K562 (cell line): Measurements from ENCODE around the gene RELL2. TPM values are rescaled to one million over a fixed set of nuclear protein-coding genes. Genes with fewer than 3 reads are reported as not detected.

Experiments used
- ATF7 ChIP-seq: fragments of 450-650 bp; IDR thresholded peaks from 2 replicates; pipeline ENCODE4 v1.7.1; 2014; ENCODE audit warnings: mild to moderate bottlenecking, moderate library complexity
- BRCA1 ChIP-seq, 2 experiments: fragments of 450-650 bp in 1 of 2; sonication (generic) in 1 of 2; formaldehyde crosslinking in 1 of 2; IDR thresholded peaks; 2 replicates each; pipeline versions ENCODE4 v1.5.0 to v1.6.1; 2017 to 2020; ENCODE audit warnings: mild to moderate bottlenecking in 1 of 2, missing genetic modification reagents in 1 of 2
- CAMTA2 ChIP-seq: fragments of 250-450 bp; sonication (Bioruptor Pico); conservative IDR thresholded peaks from 2 replicates; pipeline ENCODE4 v1.5.1; 2022
- CXXC5 ChIP-seq: fragments of 250-450 bp; sonication (Bioruptor Pico); IDR thresholded peaks from 2 replicates; pipeline ENCODE4 v1.8.0; 2022; ENCODE audit warnings: inconsistent platforms, mild to moderate bottlenecking, moderate library complexity
- FIP1L1 ChIP-seq: fragments of 200-400 bp; formaldehyde crosslinking; IDR thresholded peaks from 2 replicates; pipeline ENCODE4 v1.6.1; 2018; ENCODE audit warnings: mild to moderate bottlenecking, low read depth, low read length; ENCODE audit not compliant: poor library complexity, severe bottlenecking
- JUN ChIP-seq, 2 experiments: sonication (generic) in 1 of 2; formaldehyde crosslinking in 1 of 2; IDR thresholded peaks; 2 replicates each; pipeline versions ENCODE4 v1.6.1 to v1.8.0; 2012 to 2022; ENCODE audit warnings: borderline replicate concordance in 2 of 2, mild to moderate bottlenecking in 2 of 2, improper control_type of control experiment in 1 of 2, low read depth in 1 of 2, low read length in 1 of 2, missing genetic modification reagents in 1 of 2
- NONO ChIP-seq, 2 experiments: fragments of 200-400 bp in 1 of 2; fragments of 450-650 bp in 1 of 2; formaldehyde crosslinking in 1 of 2; IDR thresholded peaks; 2 replicates each; pipeline ENCODE4 v1.6.1; 2017; ENCODE audit warnings: low read depth in 2 of 2, mild to moderate bottlenecking in 2 of 2, moderate library complexity in 2 of 2, low read length in 1 of 2
- NR4A1 ChIP-seq, 2 experiments: fragments of 250-450 bp in 1 of 2; fragments of 450-650 bp in 1 of 2; sonication (Bioruptor Pico) in 1 of 2; IDR thresholded peaks; 2 replicates each; pipeline versions ENCODE4 v1.4.0 to v1.6.1; 2016 to 2020; ENCODE audit warnings: mild to moderate bottlenecking in 2 of 2, missing compliant biosample characterization in 1 of 2, missing genetic modification characterization in 1 of 2, moderate library complexity in 1 of 2
- RBBP5 ChIP-seq: fragments of 200-600 bp; sonication (generic); IDR thresholded peaks from 2 replicates; pipeline ENCODE4 v1.6.1; 2012; ENCODE audit warnings: borderline replicate concordance, mild to moderate bottlenecking, low read length, control low read depth, inconsistent platforms; ENCODE audit not compliant: insufficient read depth, poor library complexity, severe bottlenecking
- RBM34 ChIP-seq: fragments of 200-400 bp; formaldehyde crosslinking; IDR thresholded peaks from 2 replicates; pipeline ENCODE4 v1.6.1; 2018; ENCODE audit warnings: low read length, borderline replicate concordance; ENCODE audit not compliant: insufficient read depth
- WHSC1 ChIP-seq: IDR thresholded peaks from one replicate; pipeline ENCODE4 v1.6.1; 2012; ENCODE audit warnings: low read length, control low read depth, inconsistent platforms
- ZBTB7A ChIP-seq: IDR thresholded peaks from 2 replicates; pipeline ENCODE4 v1.6.1; 2011; ENCODE audit warnings: low read depth, mild to moderate bottlenecking, low read length, moderate library complexity, borderline replicate concordance; ENCODE audit not compliant: control insufficient read depth
- ZKSCAN1 ChIP-seq: fragments of 150-350 bp; IDR thresholded peaks from 2 replicates; pipeline ENCODE4 v1.6.1; 2016; ENCODE audit warnings: low read depth, low read length
- ZNF347 ChIP-seq: fragments of 450-650 bp; formaldehyde crosslinking; IDR thresholded peaks from 2 replicates; pipeline ENCODE4 v1.4.0; 2020; ENCODE audit warnings: low read depth, mild to moderate bottlenecking, moderate library complexity
- polyA plus RNA-seq, 8 experiments: library from polyadenylated mRNA; depleted of rRNA in 4 of 8; stranded (reverse) in 5 of 8; unstranded in 3 of 8; fragments of >200 nt; fragmentation: Nextera tagmentation in 2 of 8; fragmentation: Illumina TruSeq in 1 of 8; extraction: Ambion mirVana in 2 of 8; extraction: Trizol in 1 of 8; gene quantifications; 2 replicates each; pipeline versions ENCODE4 v1.2.1 to v1.2.3, GENCODE V29; 2011 to 2014; ENCODE audit warnings: inconsistent platforms in 1 of 8, missing spikeins in 1 of 8
- total RNA-seq, 7 experiments: library from RNA; depleted of rRNA in 6 of 7; stranded (reverse); fragments of >200 nt in 6 of 7; fragmentation: Illumina TruSeq in 2 of 7; extraction: Trizol in 2 of 7; gene quantifications; 2 replicates each; pipeline versions ENCODE4 v1.2.1 to v1.2.3, GENCODE V29; 2011 to 2021; ENCODE audit warnings: low replicate concordance in 1 of 7
- TF ChIP-seq, protein P1 (sequence below): fragments of 450-650 bp; IDR thresholded peaks from 2 replicates; pipeline ENCODE4 v1.6.1; 2016
- TF ChIP-seq, protein P2 (sequence below): sonication (generic); formaldehyde crosslinking; IDR thresholded peaks from 2 replicates; pipeline ENCODE4 v1.8.1; 2023; ENCODE audit warnings: mild to moderate bottlenecking, missing genetic modification reagents, moderate library complexity
- TF ChIP-seq, protein P3 (sequence below): IDR thresholded peaks from 2 replicates; pipeline ENCODE4 v1.6.1; 2011; ENCODE audit warnings: borderline replicate concordance, low read depth, mild to moderate bottlenecking, moderate library complexity, low read length; ENCODE audit not compliant: insufficient read depth, poor library complexity, severe bottlenecking
- TF ChIP-seq, protein P4 (sequence below): fragments of 450-650 bp; IDR thresholded peaks from 2 replicates; pipeline ENCODE4 v1.6.1; 2016; ENCODE audit warnings: low read depth, mild to moderate bottlenecking, moderate library complexity

Gene RELL2
- total and polyA plus RNA-seq, 9 of the 15 experiments (the other 6 are each of a cell fraction or from before 2014, with no cell fraction given) = 0.06 to 36.0 (median 14.3) TPM

DNA sequence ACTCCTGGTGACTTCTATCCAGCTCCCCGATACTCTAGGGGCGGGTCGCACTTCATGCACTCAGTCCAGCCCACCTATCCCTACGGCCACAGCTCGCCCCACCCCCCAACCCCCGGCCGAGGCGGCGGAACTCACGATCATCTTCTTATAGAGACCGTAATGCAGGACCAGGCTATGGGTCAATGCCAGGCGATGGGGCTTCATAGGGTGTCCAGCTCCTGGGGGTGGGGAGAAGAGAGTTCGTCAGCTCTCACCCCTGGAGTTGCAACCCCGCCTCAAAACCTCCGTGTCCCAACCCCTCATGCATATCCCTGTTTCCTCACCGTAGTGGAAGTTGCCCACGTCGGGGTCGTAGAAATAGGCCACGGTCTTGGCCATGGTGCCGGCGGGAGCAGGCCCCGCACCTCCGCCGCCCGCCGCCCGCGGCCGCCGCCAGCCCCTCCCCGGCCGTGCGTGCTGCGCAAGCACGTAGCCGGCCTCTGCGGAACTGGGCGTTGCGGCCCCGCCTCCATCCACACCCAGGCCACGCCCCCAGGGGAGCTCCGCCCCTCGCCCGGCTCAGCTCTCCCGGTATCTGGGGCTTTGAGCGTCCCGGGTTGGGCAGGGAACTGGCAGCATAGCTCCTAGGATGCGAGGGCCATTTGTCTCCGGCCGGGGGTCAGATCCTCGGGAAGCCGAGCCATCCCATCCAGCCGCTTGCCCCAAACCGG is at the start of gene RELL2, which contains the start of gene HDAC3 (continued):
- TF ChIP-seq, protein P1, sequence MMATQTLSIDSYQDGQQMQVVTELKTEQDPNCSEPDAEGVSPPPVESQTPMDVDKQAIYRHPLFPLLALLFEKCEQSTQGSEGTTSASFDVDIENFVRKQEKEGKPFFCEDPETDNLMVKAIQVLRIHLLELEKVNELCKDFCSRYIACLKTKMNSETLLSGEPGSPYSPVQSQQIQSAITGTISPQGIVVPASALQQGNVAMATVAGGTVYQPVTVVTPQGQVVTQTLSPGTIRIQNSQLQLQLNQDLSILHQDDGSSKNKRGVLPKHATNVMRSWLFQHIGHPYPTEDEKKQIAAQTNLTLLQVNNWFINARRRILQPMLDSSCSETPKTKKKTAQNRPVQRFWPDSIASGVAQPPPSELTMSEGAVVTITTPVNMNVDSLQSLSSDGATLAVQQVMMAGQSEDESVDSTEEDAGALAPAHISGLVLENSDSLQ = no peak
- TF ChIP-seq WHSC1 (no peak), RBBP5 (peak; percentile 81), ZKSCAN1 (0 out of 2 replicates have a peak, but pooled peaks have one; percentile 18), ZNF347 (CRISPR knock-in tag) (no peak), JUN (IDR thresholded peaks at IDR 0.05; ENCODE audit: borderline replicate concordance, low read depth, low read length) (no peak), JUN (CRISPR knock-in tag; IDR thresholded peaks at IDR 0.05; ENCODE audit: borderline replicate concordance) (0 out of 2 replicates have a peak, but pooled peaks have one; percentile 47), NR4A1 (CRISPR knock-in tag; IDR thresholded peaks at IDR 0.05) (no peak), NR4A1 (tag; IDR thresholded peaks at IDR 0.05) (no peak), FIP1L1 (no peak), NONO (IDR thresholded peaks at IDR 0.05; ENCODE audit: low read depth in 2 of 2, low read length in 1 of 2) (peak in 1 of 2 experiments; percentile 74; a peak in 1 of 4 replicates), RBM34 (no peak), BRCA1 (IDR thresholded peaks at IDR 0.05) (no peak), BRCA1 (CRISPR knock-in tag; IDR thresholded peaks at IDR 0.05) (no peak), CXXC5 (CRISPR knock-in tag) (peak; percentile 68), ATF7 (0 out of 2 replicates have a peak, but pooled peaks have one; percentile 32), CAMTA2 (CRISPR knock-in tag) (no peak), ZBTB7A (0 out of 2 replicates have a peak, but pooled peaks have one; percentile 35)
- TF ChIP-seq, protein P2, sequence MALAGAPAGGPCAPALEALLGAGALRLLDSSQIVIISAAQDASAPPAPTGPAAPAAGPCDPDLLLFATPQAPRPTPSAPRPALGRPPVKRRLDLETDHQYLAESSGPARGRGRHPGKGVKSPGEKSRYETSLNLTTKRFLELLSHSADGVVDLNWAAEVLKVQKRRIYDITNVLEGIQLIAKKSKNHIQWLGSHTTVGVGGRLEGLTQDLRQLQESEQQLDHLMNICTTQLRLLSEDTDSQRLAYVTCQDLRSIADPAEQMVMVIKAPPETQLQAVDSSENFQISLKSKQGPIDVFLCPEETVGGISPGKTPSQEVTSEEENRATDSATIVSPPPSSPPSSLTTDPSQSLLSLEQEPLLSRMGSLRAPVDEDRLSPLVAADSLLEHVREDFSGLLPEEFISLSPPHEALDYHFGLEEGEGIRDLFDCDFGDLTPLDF (CRISPR knock-in tag) = no peak
- TF ChIP-seq, protein P3, sequence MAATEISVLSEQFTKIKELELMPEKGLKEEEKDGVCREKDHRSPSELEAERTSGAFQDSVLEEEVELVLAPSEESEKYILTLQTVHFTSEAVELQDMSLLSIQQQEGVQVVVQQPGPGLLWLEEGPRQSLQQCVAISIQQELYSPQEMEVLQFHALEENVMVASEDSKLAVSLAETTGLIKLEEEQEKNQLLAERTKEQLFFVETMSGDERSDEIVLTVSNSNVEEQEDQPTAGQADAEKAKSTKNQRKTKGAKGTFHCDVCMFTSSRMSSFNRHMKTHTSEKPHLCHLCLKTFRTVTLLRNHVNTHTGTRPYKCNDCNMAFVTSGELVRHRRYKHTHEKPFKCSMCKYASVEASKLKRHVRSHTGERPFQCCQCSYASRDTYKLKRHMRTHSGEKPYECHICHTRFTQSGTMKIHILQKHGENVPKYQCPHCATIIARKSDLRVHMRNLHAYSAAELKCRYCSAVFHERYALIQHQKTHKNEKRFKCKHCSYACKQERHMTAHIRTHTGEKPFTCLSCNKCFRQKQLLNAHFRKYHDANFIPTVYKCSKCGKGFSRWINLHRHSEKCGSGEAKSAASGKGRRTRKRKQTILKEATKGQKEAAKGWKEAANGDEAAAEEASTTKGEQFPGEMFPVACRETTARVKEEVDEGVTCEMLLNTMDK = no peak
- TF ChIP-seq, protein P4, sequence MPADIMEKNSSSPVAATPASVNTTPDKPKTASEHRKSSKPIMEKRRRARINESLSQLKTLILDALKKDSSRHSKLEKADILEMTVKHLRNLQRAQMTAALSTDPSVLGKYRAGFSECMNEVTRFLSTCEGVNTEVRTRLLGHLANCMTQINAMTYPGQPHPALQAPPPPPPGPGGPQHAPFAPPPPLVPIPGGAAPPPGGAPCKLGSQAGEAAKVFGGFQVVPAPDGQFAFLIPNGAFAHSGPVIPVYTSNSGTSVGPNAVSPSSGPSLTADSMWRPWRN = no peak
